UCSD-AML1 (cell line): ENCODE measurements around the gene INA.
A peak's percentile ranks its signal among the peaks of the same experiment; 100 is the strongest.
"Not testable (repeated sequence)": the region's sequence is repeated elsewhere in the genome, so short reads cannot be mapped to it uniquely, and the experiment has no call there.

Source experiments
- DNase-seq: peaks from one replicate; lab custom pipeline; 2025; ENCODE audit not compliant: unreplicated experiment; lab: John Stamatoyannopoulos, UW

INA gene

DNA sequence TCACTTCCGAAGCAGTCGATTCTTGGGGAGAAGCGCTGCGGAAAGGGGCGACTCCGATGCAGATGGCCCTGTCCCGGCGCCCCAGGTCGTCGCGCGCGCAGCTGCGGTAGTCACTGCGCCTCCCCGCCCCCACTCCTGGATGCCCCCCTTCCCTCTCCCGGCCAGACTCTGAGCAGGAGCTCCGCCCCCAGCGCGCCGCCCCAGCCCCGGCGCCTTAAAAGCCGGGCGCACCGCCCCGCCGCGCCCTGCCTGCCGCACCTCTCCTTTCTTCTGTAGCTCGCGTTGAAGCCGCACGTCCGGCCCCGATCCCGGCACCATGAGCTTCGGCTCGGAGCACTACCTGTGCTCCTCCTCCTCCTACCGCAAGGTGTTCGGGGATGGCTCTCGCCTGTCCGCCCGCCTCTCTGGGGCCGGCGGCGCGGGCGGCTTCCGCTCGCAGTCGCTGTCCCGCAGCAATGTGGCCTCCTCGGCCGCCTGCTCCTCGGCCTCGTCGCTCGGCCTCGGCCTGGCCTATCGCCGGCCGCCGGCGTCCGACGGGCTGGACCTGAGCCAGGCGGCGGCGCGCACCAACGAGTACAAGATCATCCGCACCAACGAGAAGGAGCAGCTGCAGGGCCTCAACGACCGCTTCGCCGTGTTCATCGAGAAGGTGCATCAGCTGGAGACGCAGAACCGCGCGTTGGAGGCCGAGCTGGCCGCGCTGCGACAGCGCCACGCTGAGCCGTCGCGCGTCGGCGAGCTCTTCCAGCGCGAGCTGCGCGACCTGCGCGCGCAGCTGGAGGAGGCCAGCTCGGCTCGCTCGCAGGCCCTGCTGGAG, at the start of gene INA:
INA (plus strand) TSS at position 243 of the 817 bp plus-strand sequence; CDS start at position 317, 74 bp downstream.
- DNase-seq = no peak

GRCh38 chr10:103227416-103227815, 49.5 kb upstream of the INA start:
- no peak for DNase-seq

GRCh38 chr10:103231047-103231551, 45.8 kb upstream of the INA start:
- DNase-seq = no peak

DNA sequence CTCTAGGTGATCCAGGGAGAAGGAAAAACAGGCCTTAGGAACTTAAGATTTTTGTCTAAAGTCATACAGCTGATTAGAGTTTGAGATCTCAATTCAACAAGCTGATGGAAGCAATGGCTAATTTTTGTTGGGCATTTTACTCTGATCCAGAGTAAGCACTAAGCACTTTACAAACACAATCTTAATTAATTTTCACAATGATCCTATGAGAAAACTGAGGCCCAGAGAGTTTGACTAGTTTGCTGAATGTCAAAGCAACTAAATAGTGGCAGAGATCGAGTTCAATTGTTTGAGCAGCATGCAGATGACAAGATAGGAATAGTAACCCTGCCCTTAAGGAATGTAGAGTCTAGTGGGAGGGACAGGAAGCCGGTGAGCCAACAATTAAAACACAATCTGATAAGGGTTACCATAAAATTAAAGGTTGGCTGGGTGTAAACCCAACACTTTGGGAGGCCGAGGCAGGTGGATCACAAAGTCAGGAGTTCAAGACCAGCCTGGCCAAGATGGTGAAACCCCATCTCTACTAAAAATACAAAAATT, 44.7 kb upstream of the INA start:
- DNase-seq = no peak

DNA sequence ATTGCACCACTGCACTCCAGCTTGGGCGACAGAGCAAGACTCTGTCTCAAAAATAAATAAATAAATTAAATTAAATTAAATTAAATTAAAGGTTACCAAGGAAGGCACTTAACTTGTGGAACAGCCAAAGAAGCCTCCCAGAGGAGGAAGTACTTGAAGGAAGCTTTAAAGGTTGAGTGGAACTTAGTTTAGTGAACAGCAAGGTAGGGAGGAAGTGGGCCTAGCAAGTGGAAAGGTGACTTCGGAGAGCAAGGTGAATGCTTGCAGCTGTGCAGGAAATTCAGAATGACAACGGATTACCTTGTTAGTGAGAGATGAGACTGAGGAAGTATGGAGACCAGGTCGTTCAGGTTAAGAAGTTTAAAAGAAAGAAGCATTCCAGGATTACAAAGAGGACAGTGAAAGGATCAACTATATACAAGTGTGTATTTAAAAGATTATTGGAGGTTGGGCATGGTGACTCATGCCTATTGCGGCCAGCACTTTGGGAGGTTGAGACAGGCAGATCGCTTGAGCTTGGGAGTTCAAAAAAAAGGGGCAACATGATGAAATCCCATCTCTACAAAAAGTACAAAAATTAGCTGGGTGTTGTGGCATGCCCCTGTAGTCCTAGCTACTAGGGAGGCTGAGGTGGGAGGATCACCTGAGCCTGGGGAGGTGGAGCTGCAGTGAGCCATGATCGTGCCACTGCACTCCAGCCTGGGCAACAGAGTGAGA, 44.0 kb upstream of the INA start:
- no peak for DNase-seq

- DNase-seq = no peak
Measured at GRCh38 chr10:103235775-103236174, 41.2 kb upstream of the INA start.

DNA sequence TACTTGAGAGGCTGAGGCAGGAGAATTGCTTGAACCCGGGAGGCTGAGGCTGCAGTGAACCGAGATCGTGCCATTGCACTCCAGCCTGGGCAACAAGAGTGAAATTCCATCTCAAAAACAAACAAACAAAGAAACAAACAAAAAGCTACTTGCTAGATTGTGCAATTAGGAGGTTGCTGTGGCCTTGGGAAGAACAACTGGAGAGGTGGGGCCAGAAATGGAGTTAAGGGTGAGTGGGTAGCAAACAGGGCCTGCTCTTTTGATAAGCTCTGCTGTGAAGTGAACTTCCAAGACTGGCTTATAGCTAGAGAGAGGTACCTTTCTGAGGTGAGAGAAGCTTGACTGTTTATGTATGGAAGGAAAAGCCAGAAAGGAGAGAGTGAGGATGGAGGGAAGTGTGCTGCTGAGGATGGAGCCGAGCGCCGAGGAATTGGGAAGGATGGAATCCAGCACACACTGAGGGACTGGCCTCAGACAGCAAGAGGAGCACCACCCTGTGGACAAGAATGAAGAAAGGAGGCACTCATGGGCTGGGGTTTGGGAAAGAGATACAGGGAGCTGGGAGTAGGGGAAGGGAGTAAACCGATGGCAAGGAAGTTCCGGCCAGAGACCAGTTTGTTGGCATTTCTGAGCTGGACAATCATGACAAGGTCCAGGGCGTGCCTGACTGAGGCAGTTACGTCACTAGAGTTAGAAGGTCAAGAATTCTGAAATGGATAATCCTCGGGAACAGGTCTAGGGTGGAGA, 38.3 kb upstream of the INA start:
- peak; percentile 21 for DNase-seq

DNA sequence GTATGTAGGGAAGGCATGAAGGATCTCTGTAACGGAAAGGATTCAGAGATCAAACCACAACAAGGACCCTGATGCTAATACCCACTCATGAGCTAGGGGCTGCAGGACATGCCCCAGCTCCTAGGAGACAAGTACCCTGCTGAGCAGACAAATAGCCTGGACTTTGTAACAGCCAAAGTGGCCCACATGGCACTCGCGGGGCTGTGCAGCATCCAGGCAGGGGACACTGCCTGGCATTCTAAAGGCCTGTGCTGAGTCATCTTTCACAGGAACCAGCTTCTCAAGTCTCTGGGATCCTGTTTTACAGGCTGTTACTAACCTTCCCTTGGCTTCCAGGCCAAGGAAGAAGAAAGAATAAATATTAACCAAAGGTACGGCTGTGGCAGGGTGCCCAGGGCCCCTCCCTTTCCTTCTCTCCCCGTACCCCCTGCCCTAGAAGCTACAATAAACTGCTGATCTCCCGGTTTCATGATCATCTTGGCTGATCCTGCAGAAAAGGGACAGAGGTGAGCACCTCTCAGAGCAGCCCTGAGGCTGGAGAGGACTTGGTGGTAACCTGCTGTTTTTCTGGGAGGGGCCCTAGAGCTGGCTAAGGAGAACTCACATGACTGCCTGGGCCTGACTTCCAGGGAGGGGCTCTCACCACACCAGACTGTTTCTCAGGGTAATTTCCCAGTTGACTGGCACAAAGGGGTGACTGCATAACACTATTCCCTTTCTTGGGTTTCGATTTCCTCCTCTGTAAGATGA, 35.5 kb upstream of the INA start:
- peak; percentile 61 for DNase-seq

GRCh38 chr10:103244666-103245271, 32.2 kb upstream of the INA start:
- peak; percentile 63 for DNase-seq

DNA sequence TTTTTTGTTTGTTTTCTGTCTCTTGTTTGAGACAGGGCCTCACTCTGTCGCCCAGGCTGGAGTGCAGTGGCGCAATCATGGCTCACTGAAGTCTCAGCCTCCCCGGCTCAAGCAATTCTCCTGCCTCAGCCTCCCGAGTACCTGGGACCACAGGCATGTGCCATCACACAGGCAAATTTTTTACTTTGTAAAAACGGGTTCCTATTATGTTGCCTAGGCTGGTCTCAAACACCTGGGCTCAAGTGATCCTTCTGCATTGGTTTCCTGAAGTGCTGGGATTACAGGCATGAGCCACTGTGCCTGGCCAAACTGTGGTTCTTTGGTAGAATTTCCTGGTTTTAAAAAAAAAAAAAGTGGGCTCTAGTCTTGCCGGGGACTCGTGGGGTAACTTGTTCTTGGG, 31.4 kb upstream of the INA start, which contains the start of gene RPEL1:
RPEL1 (plus strand) TSS at position 301 of the 400 bp plus-strand sequence. CDS start 110 bp downstream, outside the sequence.
- DNase-seq = not testable (repeated sequence)

- DNase-seq = no peak
Measured at GRCh38 chr10:103246324-103246723, 30.6 kb upstream of the INA start.

DNA sequence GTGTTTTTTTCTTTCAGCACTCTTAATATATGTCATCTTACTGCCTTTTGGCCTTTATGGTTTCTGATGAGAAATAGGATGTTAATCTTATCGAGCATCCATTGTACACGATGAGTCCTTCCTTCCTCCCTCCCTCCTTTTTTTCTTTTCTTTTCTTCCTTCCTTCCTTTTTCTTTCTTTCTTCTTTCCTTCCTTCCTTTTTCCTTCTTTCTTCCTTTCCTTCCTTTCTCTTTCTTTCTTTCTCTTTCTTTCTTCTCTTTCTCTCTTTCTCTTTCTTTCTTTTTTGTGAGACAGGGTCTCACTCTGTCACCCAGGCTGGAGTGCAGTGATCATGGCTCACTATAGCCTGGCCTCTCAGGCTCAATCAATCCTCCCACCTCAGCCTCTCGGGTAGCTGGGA, 22.8 kb upstream of the INA start:
- no peak for DNase-seq

- DNase-seq = no peak
Measured at GRCh38 chr10:103254538-103255325, 22.2 kb upstream of the INA start.

- no peak for DNase-seq
Measured at GRCh38 chr10:103256613-103257012, 20.3 kb upstream of the INA start.

GRCh38 chr10:103257812-103258211, 19.1 kb upstream of the INA start:
- no peak for DNase-seq

GRCh38 chr10:103258928-103259327, 18.0 kb upstream of the INA start:
- not testable (repeated sequence) for DNase-seq

DNA sequence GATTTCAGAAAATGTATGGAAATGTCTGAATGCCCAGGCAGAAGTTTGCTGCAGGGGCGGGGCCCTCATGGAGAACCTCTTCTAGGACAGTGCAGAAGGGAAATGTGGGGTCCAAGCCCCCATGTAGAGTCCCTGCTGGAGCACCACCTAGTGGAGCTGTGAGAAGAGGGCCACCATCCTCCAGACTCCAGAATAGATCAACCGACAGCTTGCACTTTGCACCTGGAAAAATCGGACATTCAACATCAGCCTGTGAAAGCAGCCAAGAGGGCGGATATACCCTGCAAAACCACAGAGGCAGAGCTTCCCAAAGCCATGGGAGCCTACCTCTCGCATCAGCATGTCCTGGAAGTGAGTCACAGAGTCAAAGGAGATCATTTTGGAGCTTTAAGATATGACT, 16.9 kb upstream of the INA start:
- DNase-seq = no peak

DNA sequence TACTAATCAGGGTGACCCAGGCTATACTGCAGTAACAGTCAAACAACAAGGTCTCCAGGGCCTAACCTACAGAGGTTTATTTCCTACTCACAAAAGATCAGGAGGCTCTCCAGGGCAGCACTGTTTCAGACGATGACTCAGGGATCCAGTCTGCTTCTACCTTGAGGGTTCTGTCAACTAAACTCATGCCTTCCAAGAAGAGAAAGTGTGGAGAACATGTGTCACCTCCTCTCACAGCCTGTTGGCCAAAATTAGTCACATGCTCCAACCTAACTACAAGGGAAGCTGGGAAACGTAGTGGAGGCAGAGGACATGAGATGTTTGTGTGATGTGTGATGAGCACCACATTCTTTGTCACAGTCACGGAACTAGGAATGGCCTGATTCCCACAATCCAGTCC, 14.7 kb upstream of the INA start:
- no peak for DNase-seq

GRCh38 chr10:103265717-103266329, 11.1 kb upstream of the INA start:
- DNase-seq = peak; percentile 30
